ENCODE results near the gene LILRA2. TPM values are rescaled to one million over a fixed set of nuclear protein-coding genes. Genes with fewer than 3 reads are reported as not detected.
"Not testable (repeated sequence)": the region's sequence is repeated elsewhere in the genome, so short reads cannot be mapped to it uniquely, and the experiment has no call there.

The LILRA2 gene
- total RNA-seq, 2 donors from 2014 or later: 0.35 to 0.85 TPM

DNA sequence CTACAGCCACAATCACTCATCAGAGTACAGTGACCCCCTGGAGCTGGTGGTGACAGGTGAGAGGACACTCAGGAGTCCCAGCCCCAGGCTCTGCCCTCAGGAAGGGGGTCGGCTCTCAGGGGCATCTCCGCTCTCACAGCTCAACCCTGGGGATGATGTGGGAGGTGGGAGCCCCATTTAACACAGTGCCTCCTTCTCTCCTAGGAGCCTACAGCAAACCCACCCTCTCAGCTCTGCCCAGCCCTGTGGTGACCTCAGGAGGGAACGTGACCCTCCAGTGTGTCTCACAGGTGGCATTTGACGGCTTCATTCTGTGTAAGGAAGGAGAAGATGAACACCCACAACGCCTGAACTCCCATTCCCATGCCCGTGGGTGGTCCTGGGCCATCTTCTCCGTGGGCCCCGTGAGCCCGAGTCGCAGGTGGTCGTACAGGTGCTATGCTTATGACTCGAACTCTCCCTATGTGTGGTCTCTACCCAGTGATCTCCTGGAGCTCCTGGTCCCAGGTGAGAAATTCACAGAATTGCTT, 1.0 kb downstream of the LILRA2 start:
- H3K36me3 ChIP-seq: no peaks in the 10 kb centered on the region
- no peaks in the 10 kb centered on the region for H3K4me1 ChIP-seq
- no peak for DNase-seq
- intact Hi-C loops (cut with DNase I): loop anchor here (10.0 kb wide), 1 partner anchor 280 kb away; no protein-coding TSS in a partner anchor
- H3K9ac ChIP-seq (ENCODE audit: low read depth in 2 of 2, low read length in 2 of 2): no peak overlapping the region
- no peaks in the 10 kb centered on the region for H3K27me3 ChIP-seq
- H3K4me3 ChIP-seq: no peak overlapping the region
- H3K27ac ChIP-seq: no peak overlapping the region
- no peaks in the 10 kb centered on the region for H3K9me3 ChIP-seq
- no peak for TF ChIP-seq CTCF (IDR thresholded peaks at IDR 0.05)

- H3K27me3 ChIP-seq; H3K36me3 ChIP-seq; H3K9ac ChIP-seq (ENCODE audit: low read depth in 2 of 2, low read length in 2 of 2); H3K27ac ChIP-seq; H3K4me1 ChIP-seq; DNase-seq; H3K4me3 ChIP-seq; H3K9me3 ChIP-seq: not testable (repeated sequence)
- intact Hi-C loops (cut with DNase I): loop anchor here (10.0 kb wide), 1 partner anchor 280 kb away; no protein-coding TSS in a partner anchor
These were observed 1.6 kb downstream of the LILRA2 start for GRCh38 chr19:54575205-54575604.

GRCh38 chr19:54576411-54576976, 2.9 kb downstream of the LILRA2 start:
- H3K4me1 ChIP-seq: no peaks in the 10 kb centered on the region
- no peaks in the 10 kb centered on the region for H3K9me3 ChIP-seq
- H3K4me3 ChIP-seq: no peak overlapping the region
- DNase-seq: no peak
- no peak overlapping the region for H3K27ac ChIP-seq
- H3K27me3 ChIP-seq: no peaks in the 10 kb centered on the region
- TF ChIP-seq CTCF (IDR thresholded peaks at IDR 0.05): no peak
- no peak overlapping the region for H3K9ac ChIP-seq (ENCODE audit: low read depth in 2 of 2, low read length in 2 of 2)
- no peaks in the 10 kb centered on the region for H3K36me3 ChIP-seq
- intact Hi-C loops (cut with DNase I): loop anchor here (10.0 kb wide), 1 partner anchor 282 kb away; no protein-coding TSS in a partner anchor

DNA sequence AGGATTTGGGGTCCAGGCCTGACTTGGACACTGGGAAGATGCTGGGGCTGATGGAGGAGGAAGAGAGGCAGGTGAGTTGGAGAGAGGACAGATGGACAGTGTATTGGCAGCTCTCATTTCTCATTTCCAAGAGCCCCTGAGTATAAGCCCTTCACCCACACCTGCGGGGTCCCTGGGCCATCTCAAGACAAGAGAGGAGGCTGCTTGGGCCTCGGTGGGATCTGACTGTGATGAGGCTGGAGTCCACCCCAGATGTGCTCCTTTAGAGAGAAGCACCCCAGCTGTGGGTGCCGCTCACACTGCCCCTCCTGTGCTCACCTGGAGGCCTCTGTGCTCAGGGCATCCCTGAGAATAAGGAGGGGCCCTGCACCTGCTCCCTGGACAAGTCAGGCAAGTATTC, 3.7 kb downstream of the LILRA2 start:
- Histone ChIP-seq H3K27ac (no peak overlapping the region), H3K4me1 (no peaks in the 10 kb centered on the region), H3K27me3 (no peaks in the 10 kb centered on the region), H3K9me3 (no peaks in the 10 kb centered on the region), H3K36me3 (no peaks in the 10 kb centered on the region), H3K4me3 (no peak overlapping the region), H3K9ac (ENCODE audit: low read depth in 2 of 2, low read length in 2 of 2) (no peak overlapping the region)
- DNase-seq: no peak
- TF ChIP-seq CTCF (IDR thresholded peaks at IDR 0.05): no peak
- intact Hi-C loops (cut with DNase I): loop anchor here (10.0 kb wide), 1 partner anchor 283 kb away; no protein-coding TSS in a partner anchor

GRCh38 chr19:54578268-54578667, 4.7 kb downstream of the LILRA2 start:
- H3K36me3 ChIP-seq; H3K27me3 ChIP-seq; H3K9ac ChIP-seq (ENCODE audit: low read depth in 2 of 2, low read length in 2 of 2); H3K27ac ChIP-seq; H3K9me3 ChIP-seq; H3K4me1 ChIP-seq; H3K4me3 ChIP-seq; DNase-seq: not testable (repeated sequence)
- intact Hi-C loops (cut with DNase I): loop anchor here (10.0 kb wide), 1 partner anchor 283 kb away; no protein-coding TSS in a partner anchor

DNA sequence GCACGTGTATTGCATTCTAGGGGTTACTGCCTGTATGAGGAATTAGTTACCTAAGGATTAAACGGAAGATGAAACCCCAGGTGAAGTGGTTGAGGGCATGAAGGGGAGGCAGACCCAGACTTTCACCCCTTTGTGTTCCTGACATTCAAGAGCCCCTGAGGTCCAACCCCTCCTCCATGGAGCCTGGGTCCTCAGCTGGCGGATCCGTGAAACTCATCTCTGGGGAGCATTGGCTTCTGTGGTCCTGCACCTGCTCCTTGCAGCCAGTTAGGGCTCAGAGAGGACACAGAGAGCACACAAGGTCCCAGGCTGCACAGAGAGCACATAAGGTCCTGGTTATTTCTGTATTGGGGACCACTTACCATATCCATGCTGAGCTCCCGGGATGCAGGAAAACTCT, 12.8 kb downstream of the LILRA2 start:
- no peaks in the 10 kb centered on the region for H3K9me3 ChIP-seq
- H3K4me3 ChIP-seq: no peak overlapping the region
- intact Hi-C loops (cut with DNase I): no loop called here
- no peak for TF ChIP-seq CTCF (IDR thresholded peaks at IDR 0.05)
- DNase-seq: no peak
- H3K9ac ChIP-seq (ENCODE audit: low read depth in 2 of 2, low read length in 2 of 2): no peak overlapping the region
- H3K36me3 ChIP-seq: no peaks in the 10 kb centered on the region
- H3K4me1 ChIP-seq: no peaks in the 10 kb centered on the region
- H3K27me3 ChIP-seq: no peaks in the 10 kb centered on the region
- no peak overlapping the region for H3K27ac ChIP-seq
